BLaER1 treated with 17β-estradiol and CSF1 and Interleukin-3, amounts not matched to agents 10 nM and 100 nM (cell line): ENCODE measurements around the gene OR2B6.

Experiments used
- H3K27ac ChIP-seq, 11 experiments: shearing (Covaris generic); formaldehyde crosslinking; 2 replicates each; pipeline ENCODE4 v1.8.1; 2022
- H3K27me3 ChIP-seq, 11 experiments: shearing (Covaris generic); formaldehyde crosslinking; 2 replicates each; pipeline ENCODE4 v1.8.1; 2022
- H3K36me3 ChIP-seq, 11 experiments: shearing (Covaris generic); formaldehyde crosslinking; 2 replicates each; pipeline ENCODE4 v1.8.1; 2022
- H3K4me1 ChIP-seq, 10 experiments: shearing (Covaris generic); formaldehyde crosslinking; 2 replicates each; pipeline ENCODE4 v1.8.1; 2022
- H3K4me2 ChIP-seq, 11 experiments: shearing (Covaris generic); formaldehyde crosslinking; 2 replicates each; pipeline ENCODE4 v1.8.1; 2022
- H3K4me3 ChIP-seq, 10 experiments: shearing (Covaris generic); formaldehyde crosslinking; 2 replicates each; pipeline ENCODE4 v1.8.1; 2022
- H3K9ac ChIP-seq, 11 experiments: shearing (Covaris generic); formaldehyde crosslinking; 2 replicates each; pipeline ENCODE4 v1.8.1; 2022
- H3K9me3 ChIP-seq, 11 experiments: shearing (Covaris generic); formaldehyde crosslinking; replicated peaks in 1 of 11; 2 replicates each; pipeline ENCODE4 v1.8.1; 2022
- H4K20me1 ChIP-seq, 11 experiments: shearing (Covaris generic); formaldehyde crosslinking; 2 replicates each; pipeline ENCODE4 v1.8.1; 2022
- Cebpa-rat ChIP-seq, 11 experiments: shearing (Covaris generic); IDR thresholded peaks; 2 replicates each; pipeline ENCODE4 v1.8.1; 2022

OR2B6 gene

GRCh38 chr6:27948237-27948636 lies 8.8 kb upstream of the OR2B6 start:
- Histone ChIP-seq H3K4me1 (no peaks in the 10 kb centered on the region), H3K4me3 (no peak overlapping the region), H4K20me1 (no peaks in the 10 kb centered on the region), H3K9ac (no peak overlapping the region), H3K27me3 (no peaks in the 10 kb centered on the region), H3K4me2 (no peak overlapping the region), H3K36me3 (no peaks in the 10 kb centered on the region), H3K27ac (no peak overlapping the region), H3K9me3 (peaks cover 0 to 17% (median 8%) of the 10 kb centered on the region in 11 experiments; a peak in 11 of 22 replicates)
- TF ChIP-seq Cebpa-rat (IDR thresholded peaks at IDR 0.05): no peak

DNA sequence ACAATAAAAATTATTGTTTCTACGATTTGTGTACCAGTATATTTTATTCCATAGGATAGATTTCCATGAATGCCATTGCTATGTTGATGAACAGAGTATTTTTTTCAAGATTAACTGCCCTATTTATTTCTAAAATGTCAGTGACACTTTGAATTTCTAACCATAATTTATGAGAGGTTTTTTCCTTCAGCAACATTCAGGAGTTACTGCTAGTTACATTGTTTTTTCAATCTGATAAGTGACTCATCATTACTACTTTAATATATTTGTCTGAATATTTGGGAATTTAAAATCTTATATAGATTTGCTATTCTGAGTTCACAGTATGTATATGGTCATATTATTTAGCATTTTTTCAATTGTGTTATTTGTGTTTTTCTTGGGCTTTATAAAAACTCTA lies 6.0 kb upstream of the OR2B6 start:
- H3K4me3 ChIP-seq: no peak overlapping the region
- no peak overlapping the region for H3K27ac ChIP-seq
- no peaks in the 10 kb centered on the region for H3K27me3 ChIP-seq
- TF ChIP-seq Cebpa-rat (IDR thresholded peaks at IDR 0.05): no peak
- H3K4me1 ChIP-seq: no peaks in the 10 kb centered on the region; a peak in 1 of 20 replicates
- H3K36me3 ChIP-seq: no peaks in the 10 kb centered on the region
- H3K9me3 ChIP-seq: peaks cover 0 to 17% (median 7%) of the 10 kb centered on the region in 11 experiments; a peak in 11 of 22 replicates
- no peak overlapping the region for H3K9ac ChIP-seq
- H3K4me2 ChIP-seq: no peak overlapping the region
- H4K20me1 ChIP-seq: no peaks in the 10 kb centered on the region

DNA sequence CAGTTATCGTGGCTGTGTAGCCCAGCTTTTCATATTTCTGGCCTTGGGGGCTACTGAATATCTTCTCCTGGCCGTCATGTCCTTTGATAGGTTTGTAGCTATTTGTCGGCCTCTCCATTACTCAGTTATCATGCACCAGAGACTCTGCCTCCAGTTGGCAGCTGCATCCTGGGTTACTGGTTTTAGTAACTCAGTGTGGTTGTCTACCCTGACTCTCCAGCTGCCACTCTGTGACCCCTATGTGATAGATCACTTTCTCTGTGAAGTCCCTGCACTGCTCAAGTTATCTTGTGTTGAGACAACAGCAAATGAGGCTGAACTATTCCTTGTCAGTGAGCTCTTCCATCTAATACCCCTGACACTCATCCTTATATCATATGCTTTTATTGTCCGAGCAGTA lies 475 bp downstream of the OR2B6 start:
- H3K4me2 ChIP-seq: peak overlapping the region in 7 of 11 experiments; percentile 7 to 65 (median 56); a peak in 14 of 22 replicates
- H3K36me3 ChIP-seq: no peaks in the 10 kb centered on the region
- H3K9ac ChIP-seq: peak overlapping the region in 1 of 11 experiments; percentile 14; a peak in 2 of 22 replicates
- no peak overlapping the region for H3K4me3 ChIP-seq
- H3K27ac ChIP-seq: peak overlapping the region in 4 of 11 experiments; percentile 39 to 64 (median 51); a peak in 6 of 22 replicates
- H3K27me3 ChIP-seq: no peaks in the 10 kb centered on the region
- no peak for TF ChIP-seq Cebpa-rat (IDR thresholded peaks at IDR 0.05)
- H4K20me1 ChIP-seq: no peaks in the 10 kb centered on the region
- H3K9me3 ChIP-seq: no peaks in the 10 kb centered on the region
- peaks cover 0 to 22% (median 11%) of the 10 kb centered on the region in 10 experiments; a peak in 13 of 20 replicates for H3K4me1 ChIP-seq

GRCh38 chr6:27962506-27962905 lies 5.5 kb downstream of the OR2B6 start:
- TF ChIP-seq Cebpa-rat (IDR thresholded peaks at IDR 0.05): no peak
- no peak overlapping the region for H3K4me2 ChIP-seq
- H3K4me3 ChIP-seq: no peak overlapping the region
- H3K9ac ChIP-seq: no peak overlapping the region
- H3K27ac ChIP-seq: no peak overlapping the region
- peaks cover 15 to 29% (median 20%) of the 10 kb centered on the region in 11 experiments for H3K9me3 ChIP-seq
- no peaks in the 10 kb centered on the region for H3K27me3 ChIP-seq
- H4K20me1 ChIP-seq: no peaks in the 10 kb centered on the region
- peaks cover 0 to 24% (median 15%) of the 10 kb centered on the region in 10 experiments; a peak in 14 of 20 replicates for H3K4me1 ChIP-seq
- peaks cover 0 to 6% (median 0%) of the 10 kb centered on the region in 11 experiments; a peak in 2 of 22 replicates for H3K36me3 ChIP-seq

DNA sequence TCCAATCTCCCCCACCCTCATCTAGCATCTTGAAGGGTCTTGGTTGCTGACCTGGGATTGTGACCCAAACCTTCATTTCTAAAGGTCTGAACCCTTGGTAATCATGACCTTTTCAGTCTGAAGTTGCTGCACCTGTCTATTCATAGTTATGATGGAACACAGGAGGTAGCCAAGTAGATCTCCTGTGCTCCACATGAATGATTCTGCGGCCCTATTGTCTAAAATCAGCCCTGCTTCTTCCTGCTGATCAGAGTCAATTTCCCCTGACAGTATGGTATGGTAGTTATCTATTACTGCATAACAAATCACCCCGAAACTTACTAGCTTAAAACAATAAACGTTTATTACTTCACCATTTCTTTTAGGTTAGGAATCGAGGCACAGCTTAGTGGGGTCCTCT lies 9.0 kb downstream of the OR2B6 start:
- Histone ChIP-seq H3K4me2 (peak overlapping the region in 8 of 11 experiments; percentile 23 to 69 (median 55); a peak in 14 of 22 replicates), H4K20me1 (no peaks in the 10 kb centered on the region), H3K36me3 (peaks cover 0 to 6% (median 0%) of the 10 kb centered on the region in 11 experiments; a peak in 2 of 22 replicates), H3K4me3 (peak overlapping the region in 1 of 10 experiments; percentile 32; a peak in 2 of 20 replicates), H3K27me3 (no peaks in the 10 kb centered on the region), H3K4me1 (peaks cover 0 to 14% (median 9%) of the 10 kb centered on the region in 10 experiments; a peak in 12 of 20 replicates), H3K9me3 (peaks cover 24 to 42% (median 34%) of the 10 kb centered on the region in 11 experiments), H3K27ac (peak overlapping the region in 1 of 11 experiments; percentile 30; a peak in 1 of 22 replicates), H3K9ac (no peak overlapping the region)
- no peak for TF ChIP-seq Cebpa-rat (IDR thresholded peaks at IDR 0.05)

- no peak for TF ChIP-seq Cebpa-rat (IDR thresholded peaks at IDR 0.05)
- Histone ChIP-seq H3K27me3 (no peaks in the 10 kb centered on the region), H3K9me3 (peaks cover 24 to 42% (median 34%) of the 10 kb centered on the region in 11 experiments), H3K9ac (no peak overlapping the region), H3K36me3 (peaks cover 0 to 6% (median 0%) of the 10 kb centered on the region in 11 experiments; a peak in 2 of 22 replicates), H4K20me1 (no peaks in the 10 kb centered on the region), H3K4me3 (peak overlapping the region in 3 of 10 experiments; percentile 19 to 32 (median 20); a peak in 3 of 20 replicates), H3K27ac (peak overlapping the region in 1 of 11 experiments; percentile 30; a peak in 1 of 22 replicates), H3K4me1 (peaks cover 0 to 14% (median 9%) of the 10 kb centered on the region in 10 experiments; a peak in 12 of 20 replicates), H3K4me2 (peak overlapping the region in 5 of 11 experiments; percentile 42 to 69 (median 56); a peak in 8 of 22 replicates)
Observed at GRCh38 chr6:27966816-27967426, 9.9 kb downstream of the OR2B6 start.

DNA sequence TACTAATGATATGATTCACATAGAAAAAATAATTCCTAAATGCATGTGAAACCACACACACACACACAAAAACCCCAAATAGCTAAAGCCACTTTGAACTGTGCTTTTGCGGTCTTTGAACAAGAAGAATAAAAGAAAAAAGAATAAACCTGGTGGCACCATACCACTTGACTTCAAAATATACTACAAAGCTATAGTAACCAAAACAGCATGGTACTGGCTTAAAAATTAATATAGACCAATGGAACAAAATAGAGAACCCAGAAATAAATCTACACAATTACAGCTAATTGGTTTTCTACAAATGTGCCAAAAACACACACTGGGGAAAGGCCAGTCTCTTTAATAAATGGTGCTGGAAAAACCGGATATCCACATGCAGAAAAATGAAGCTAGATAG lies 13.4 kb downstream of the OR2B6 start:
- H4K20me1 ChIP-seq: no peaks in the 10 kb centered on the region
- H3K9ac ChIP-seq: no peak overlapping the region
- no peaks in the 10 kb centered on the region for H3K27me3 ChIP-seq
- H3K9me3 ChIP-seq: peaks cover 24 to 34% (median 31%) of the 10 kb centered on the region in 11 experiments
- H3K36me3 ChIP-seq: peaks cover 0 to 6% (median 0%) of the 10 kb centered on the region in 11 experiments; a peak in 2 of 22 replicates
- no peak for TF ChIP-seq Cebpa-rat (IDR thresholded peaks at IDR 0.05)
- no peak overlapping the region for H3K4me2 ChIP-seq
- H3K4me1 ChIP-seq: peaks cover 0 to 14% (median 9%) of the 10 kb centered on the region in 10 experiments; a peak in 12 of 20 replicates
- H3K4me3 ChIP-seq: no peak overlapping the region
- H3K27ac ChIP-seq: no peak overlapping the region

GRCh38 chr6:27972750-27973149 lies 15.7 kb downstream of the OR2B6 start:
- H3K36me3 ChIP-seq: no peaks in the 10 kb centered on the region
- H3K4me2 ChIP-seq: no peak overlapping the region
- H3K27me3 ChIP-seq: no peaks in the 10 kb centered on the region
- peaks cover 8 to 16% (median 11%) of the 10 kb centered on the region in 11 experiments; a peak in 21 of 22 replicates for H3K9me3 ChIP-seq
- no peak overlapping the region for H3K9ac ChIP-seq
- no peak overlapping the region for H3K4me3 ChIP-seq
- H3K27ac ChIP-seq: no peak overlapping the region
- no peak for TF ChIP-seq Cebpa-rat (IDR thresholded peaks at IDR 0.05)
- no peaks in the 10 kb centered on the region for H4K20me1 ChIP-seq
- H3K4me1 ChIP-seq: no peaks in the 10 kb centered on the region

GRCh38 chr6:27977387-27977786 lies 20.3 kb downstream of the OR2B6 start:
- H3K27ac ChIP-seq: no peak overlapping the region
- no peaks in the 10 kb centered on the region for H3K36me3 ChIP-seq
- H3K9me3 ChIP-seq: no peaks in the 10 kb centered on the region
- H3K4me2 ChIP-seq: no peak overlapping the region
- no peaks in the 10 kb centered on the region for H3K27me3 ChIP-seq
- TF ChIP-seq Cebpa-rat (IDR thresholded peaks at IDR 0.05): no peak
- H4K20me1 ChIP-seq: no peaks in the 10 kb centered on the region
- H3K4me3 ChIP-seq: no peak overlapping the region
- H3K9ac ChIP-seq: no peak overlapping the region
- H3K4me1 ChIP-seq: no peaks in the 10 kb centered on the region
